Activated CD8-positive, alpha-beta T cell treated with anti-CD3 and anti-CD28 coated beads for 36 hours (primary cell): Measurements from ENCODE around the gene HHLA2. TPM values are rescaled to one million over a fixed set of nuclear protein-coding genes. Genes with fewer than 3 reads are reported as not detected.
"Not testable (repeated sequence)": the region's sequence is repeated elsewhere in the genome, so short reads cannot be mapped to it uniquely, and the experiment has no call there.

ENCODE experiments used
- ATAC-seq: fragments of 200-7000 bp; cut with Tn5 transposase; one replicate; pipeline ENCODE4 v1.10.0; 2021; ENCODE audit warnings: mild to moderate bottlenecking, moderate library complexity
- CTCF ChIA-PET: fragments of 350-600 bp; sonication (Branson Sonifier 250); formaldehyde crosslinking; loops from one replicate; lab custom pipeline; 2021; ENCODE audit warnings: antibody characterized with exemption; lab: Charles Lee
- POLR2A ChIA-PET: fragments of 350-600 bp; sonication (Branson Sonifier 250); formaldehyde crosslinking; loops from one replicate; lab custom pipeline; 2021; ENCODE audit warnings: antibody characterized with exemption; lab: Charles Lee
- DNase-seq: peaks from one replicate; pipeline ENCODE4 v3.0.0-alpha.2; 2020
- H3K27ac Mint-ChIP-seq: one replicate; pipeline ENCODE4 v1.8.0; 2021; ENCODE audit warnings: mild to moderate bottlenecking, mixed read lengths
- H3K27me3 Mint-ChIP-seq: one replicate; pipeline ENCODE4 v1.8.0; 2021; ENCODE audit warnings: mixed read lengths
- H3K36me3 Mint-ChIP-seq: one replicate; pipeline ENCODE4 v1.8.0; 2021; ENCODE audit warnings: low read depth, mixed read lengths
- H3K4me1 Mint-ChIP-seq: one replicate; pipeline ENCODE4 v1.8.0; 2021; ENCODE audit warnings: low read depth, mixed read lengths
- H3K4me3 Mint-ChIP-seq: one replicate; pipeline ENCODE4 v1.8.0; 2021; ENCODE audit warnings: mild to moderate bottlenecking, moderate library complexity, mixed read lengths
- H3K9me3 Mint-ChIP-seq: one replicate; pipeline ENCODE4 v1.8.0; 2021; ENCODE audit warnings: mixed read lengths
- CTCF ChIP-seq: fragments of 200-600 bp; IDR thresholded peaks from one replicate; pipeline ENCODE4 v1.8.0; 2022; ENCODE audit warnings: antibody characterized with exemption, mild to moderate bottlenecking
- intact Hi-C: fragments of 100-400 bp; cut with micrococcal nuclease; formaldehyde crosslinking; loops from one replicate; pipeline ENCODE4 v1.10.0; 2022
- total RNA-seq, 2 experiments: library from RNA; stranded (reverse); gene quantifications; one replicate each; pipeline ENCODE4 v1.2.3, GENCODE V29; 2021

The HHLA2 gene
- total RNA-seq, 2 experiments from 2014 or later, result 1.7 to 2.2 TPM

- no peak overlapping the region for H3K27ac Mint-ChIP-seq
- H3K9me3 Mint-ChIP-seq, result peaks cover 16% of the 10 kb centered on the region
- ChIA-PET POLR2A (no interaction called here), CTCF (interaction anchor here (0.8 kb wide), 1 partner anchor 9 kb away, joined by 3 read pairs; no protein-coding TSS in a partner anchor)
- intact Hi-C loops, result no loop called here
- peaks cover 14% of the 10 kb centered on the region for H3K36me3 Mint-ChIP-seq
- H3K4me1 Mint-ChIP-seq, result peaks cover 35% of the 10 kb centered on the region
- peaks cover 2% of the 10 kb centered on the region for H3K27me3 Mint-ChIP-seq
- ATAC-seq (no peak), DNase-seq (no peak)
- H3K4me3 Mint-ChIP-seq, result no peak overlapping the region
- TF ChIP-seq CTCF, result no peak
These were observed 12.4 kb upstream of the HHLA2 start for GRCh38 chr3:108283989-108284388.

GRCh38 chr3:108285176-108285575 is 11.2 kb upstream of the HHLA2 start:
- no peak for DNase-seq
- peaks cover 8% of the 10 kb centered on the region for H3K36me3 Mint-ChIP-seq
- no peak for TF ChIP-seq CTCF
- peaks cover 2% of the 10 kb centered on the region for H3K27me3 Mint-ChIP-seq
- H3K27ac Mint-ChIP-seq, result no peak overlapping the region
- H3K4me3 Mint-ChIP-seq, result no peak overlapping the region
- peaks cover 35% of the 10 kb centered on the region for H3K4me1 Mint-ChIP-seq
- POLR2A ChIA-PET, result no interaction called here
- CTCF ChIA-PET, result no interaction called here
- peaks cover 8% of the 10 kb centered on the region for H3K9me3 Mint-ChIP-seq
- intact Hi-C loops, result no loop called here
- no peak for ATAC-seq

- Mint-ChIP-seq H3K27me3 (peaks cover 2% of the 10 kb centered on the region), H3K4me1 (peaks cover 39% of the 10 kb centered on the region), H3K4me3 (no peak overlapping the region), H3K9me3 (peaks cover 8% of the 10 kb centered on the region), H3K27ac (peak overlapping the region; percentile 70), H3K36me3 (peaks cover 17% of the 10 kb centered on the region)
- no peak for DNase-seq
- TF ChIP-seq CTCF, result no peak
- intact Hi-C loops, result no loop called here
- ChIA-PET CTCF (no interaction called here), POLR2A (interaction anchor here (0.6 kb wide), 1 partner anchor 253 kb away, joined by 4 read pairs; no protein-coding TSS in a partner anchor)
- ATAC-seq, result peak; percentile 56
These were observed 9.2 kb upstream of the HHLA2 start for GRCh38 chr3:108287146-108287545.

GRCh38 chr3:108288193-108288592 is 8.2 kb upstream of the HHLA2 start:
- H3K4me3 Mint-ChIP-seq, H3K27ac Mint-ChIP-seq, ATAC-seq, H3K27me3 Mint-ChIP-seq, H3K9me3 Mint-ChIP-seq, DNase-seq, POLR2A ChIA-PET, CTCF ChIA-PET, intact Hi-C loops: not testable (repeated sequence)
- peaks cover 47% of the 10 kb centered on the region for H3K4me1 Mint-ChIP-seq
- H3K36me3 Mint-ChIP-seq, result peaks cover 17% of the 10 kb centered on the region

- CTCF ChIA-PET, result no interaction called here
- no peak overlapping the region for H3K27ac Mint-ChIP-seq
- H3K4me1 Mint-ChIP-seq, result peaks cover 54% of the 10 kb centered on the region
These were observed 7.2 kb upstream of the HHLA2 start for GRCh38 chr3:108289159-108289558.

More at GRCh38 chr3:108289159-108289558, 7.2 kb upstream of the HHLA2 start:
- no peak for ATAC-seq
- intact Hi-C loops, result no loop called here
- Mint-ChIP-seq H3K36me3 (peaks cover 17% of the 10 kb centered on the region), H3K4me3 (no peak overlapping the region), H3K9me3 (peaks cover 9% of the 10 kb centered on the region), H3K27me3 (no peaks in the 10 kb centered on the region)
- TF ChIP-seq CTCF, result no peak
- POLR2A ChIA-PET, result no interaction called here
- DNase-seq, result no peak
